ENCODE data around the gene MLXIP. TPM values are rescaled to one million over a fixed set of nuclear protein-coding genes. Genes with fewer than 3 reads are reported as not detected.

Gene MLXIP
- total and polyA plus RNA-seq, 2 of the 8 experiments (the other 6 are each of a cell fraction or from before 2014, with no cell fraction given) = 5.5 to 40.5 TPM

GRCh38 chr12:122172262-122172939, 93.8 kb downstream of the MLXIP start:
- H3K4me1 ChIP-seq (replicated peaks in 1 of 4; ENCODE audit: control insufficient read depth in 3 of 4, insufficient read depth in 4 of 4, low read length in 3 of 4) = no peaks in the 10 kb centered on the region
- no peak overlapping the region for H2AK5ac ChIP-seq (ENCODE audit: low read depth, low read length)
- H2BK20ac ChIP-seq (ENCODE audit: low read length) = no peak overlapping the region
- no peak overlapping the region for H2BK15ac ChIP-seq (ENCODE audit: low read length)
- no peak for FAIRE-seq
- 95% methylated on average over 17 of the region's 17 CpGs; no CpG with 5 or more reads in 1 of the 2 experiments for WGBS, 2 experiments (ENCODE audit: extremely low coverage in 1 of 2, insufficient coverage in 1 of 2, insufficient read length in 1 of 2, insufficient replicate concordance in 2 of 2, low coverage in 1 of 2, low lambda C conversion rate in 2 of 2, missing lambda C conversion rate in 1 of 2)
- H3K18ac ChIP-seq (ENCODE audit: extremely low read depth, low read length) = no peak overlapping the region
- no peak overlapping the region for H3K4me3 ChIP-seq (ENCODE audit: extremely low read depth in 1 of 4, insufficient read depth in 2 of 4, low read depth in 3 of 4, low read length in 4 of 4)
- H4K20me1 ChIP-seq (replicated peaks in 1 of 2; ENCODE audit: control insufficient read depth in 1 of 2, insufficient read depth in 2 of 2, low read length in 2 of 2) = no peaks in the 10 kb centered on the region
- no peak overlapping the region for H3K14ac ChIP-seq (ENCODE audit: insufficient read length)
- H3K27me3 ChIP-seq (replicated peaks in 1 of 4; ENCODE audit: control insufficient read depth in 3 of 4, extremely low read depth in 1 of 4, insufficient read depth in 3 of 4, low read length in 3 of 4) = peaks cover 0 to 3% (median 0%) of the 10 kb centered on the region in 4 experiments; a peak in 1 of 7 replicates
- no peaks in the 10 kb centered on the region for H3K9me3 ChIP-seq (ENCODE audit: insufficient read depth in 2 of 2, low read depth in 1 of 2, low read length in 1 of 2)
- no peak overlapping the region for H2BK12ac ChIP-seq (ENCODE audit: low read depth, low read length)
- no peak for DNase-seq (ENCODE audit: low read depth in 1 of 2, low spot score in 2 of 2)
- no peaks in the 10 kb centered on the region for H3K36me3 ChIP-seq (ENCODE audit: control insufficient read depth in 2 of 4, insufficient read depth in 4 of 4, low read length in 3 of 4)
- H3K79me1 ChIP-seq (ENCODE audit: low read depth, low read length) = no peaks in the 10 kb centered on the region
- no peaks in the 10 kb centered on the region for H3K79me2 ChIP-seq (ENCODE audit: control insufficient read depth in 1 of 2, insufficient read depth in 2 of 2, low read length in 2 of 2)
- H3K4ac ChIP-seq (replicated peaks; ENCODE audit: insufficient read length, low read depth, low read length) = no peak overlapping the region
- ChIA-PET CTCF (ENCODE audit: partially characterized antibody) (interaction anchor here (0.6 to 3.1 kb wide), 4 partner anchors 13 to 118 kb away, joined by 3 to 17 read pairs (median 4); no protein-coding TSS in a partner anchor), POLR2A (ENCODE audit: partially characterized antibody) (interaction anchor here (0.6 to 1.1 kb wide), 2 partner anchors 42 to 53 kb away, joined by 3 read pairs; no protein-coding TSS in a partner anchor)
- H2AFZ ChIP-seq (ENCODE audit: low read length) = no peak overlapping the region
- H3K23ac ChIP-seq (ENCODE audit: insufficient read length) = no peak overlapping the region
- H3K23me2 ChIP-seq (ENCODE audit: low read depth, low read length) = no peaks in the 10 kb centered on the region; the same call in 1 of the 2 replicates
- no peak overlapping the region for H3K4me2 ChIP-seq (ENCODE audit: insufficient read depth in 1 of 2, low read depth in 2 of 2, low read length in 2 of 2)
- no peak overlapping the region for H4K5ac ChIP-seq (ENCODE audit: insufficient read length, low read depth, low read length)
- no peak overlapping the region for H2BK5ac ChIP-seq (ENCODE audit: low read depth, low read length)
- H3K56ac ChIP-seq (replicated peaks; ENCODE audit: insufficient read length, low read depth, low read length) = no peak overlapping the region
- no peak overlapping the region for H4K91ac ChIP-seq (replicated peaks; ENCODE audit: insufficient read length, low read length)
- no peak overlapping the region for H3K27ac ChIP-seq (ENCODE audit: low read depth, low read length)
- H2BK120ac ChIP-seq (replicated peaks; ENCODE audit: low read depth, low read length) = no peak overlapping the region
- no peak overlapping the region for H4K8ac ChIP-seq (ENCODE audit: extremely low read depth, insufficient read depth, low read length)
- no peak overlapping the region; a peak in 1 of 7 replicates for H3K9ac ChIP-seq (replicated peaks in 1 of 4; ENCODE audit: extremely low read depth in 1 of 4, low read depth in 3 of 4, low read length in 3 of 4)
- TF ChIP-seq RXRA (IDR thresholded peaks at IDR 0.05; ENCODE audit: insufficient read depth, low read depth, low read length) (no peak), SP1 (IDR thresholded peaks at IDR 0.05; ENCODE audit: low read depth, low read length) (no peak), BRCA1 (IDR thresholded peaks at IDR 0.05; ENCODE audit: low read depth, low read length) (no peak), SIX5 (IDR thresholded peaks at IDR 0.05; ENCODE audit: low read depth, low read length) (no peak), RFX5 (IDR thresholded peaks at IDR 0.05; ENCODE audit: borderline replicate concordance, low read depth, low read length) (no peak), MAFK (IDR thresholded peaks at IDR 0.05; ENCODE audit: low read depth, low read length) (no peak), TCF12 (IDR thresholded peaks at IDR 0.05; ENCODE audit: low read depth, low read length) (no peak), CTBP2 (IDR thresholded peaks at IDR 0.05; ENCODE audit: borderline replicate concordance, insufficient read depth, insufficient read length, low read length) (no peak)
- TF ChIP-seq, protein P1, sequence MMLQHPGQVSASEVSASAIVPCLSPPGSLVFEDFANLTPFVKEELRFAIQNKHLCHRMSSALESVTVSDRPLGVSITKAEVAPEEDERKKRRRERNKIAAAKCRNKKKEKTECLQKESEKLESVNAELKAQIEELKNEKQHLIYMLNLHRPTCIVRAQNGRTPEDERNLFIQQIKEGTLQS (IDR thresholded peaks at IDR 0.05; ENCODE audit: insufficient read depth, low read depth, low read length) = no peak
- TF ChIP-seq, protein P2, sequence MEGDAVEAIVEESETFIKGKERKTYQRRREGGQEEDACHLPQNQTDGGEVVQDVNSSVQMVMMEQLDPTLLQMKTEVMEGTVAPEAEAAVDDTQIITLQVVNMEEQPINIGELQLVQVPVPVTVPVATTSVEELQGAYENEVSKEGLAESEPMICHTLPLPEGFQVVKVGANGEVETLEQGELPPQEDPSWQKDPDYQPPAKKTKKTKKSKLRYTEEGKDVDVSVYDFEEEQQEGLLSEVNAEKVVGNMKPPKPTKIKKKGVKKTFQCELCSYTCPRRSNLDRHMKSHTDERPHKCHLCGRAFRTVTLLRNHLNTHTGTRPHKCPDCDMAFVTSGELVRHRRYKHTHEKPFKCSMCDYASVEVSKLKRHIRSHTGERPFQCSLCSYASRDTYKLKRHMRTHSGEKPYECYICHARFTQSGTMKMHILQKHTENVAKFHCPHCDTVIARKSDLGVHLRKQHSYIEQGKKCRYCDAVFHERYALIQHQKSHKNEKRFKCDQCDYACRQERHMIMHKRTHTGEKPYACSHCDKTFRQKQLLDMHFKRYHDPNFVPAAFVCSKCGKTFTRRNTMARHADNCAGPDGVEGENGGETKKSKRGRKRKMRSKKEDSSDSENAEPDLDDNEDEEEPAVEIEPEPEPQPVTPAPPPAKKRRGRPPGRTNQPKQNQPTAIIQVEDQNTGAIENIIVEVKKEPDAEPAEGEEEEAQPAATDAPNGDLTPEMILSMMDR (IDR thresholded peaks at IDR 0.05; ENCODE audit: control extremely low read depth in 1 of 3, insufficient read depth in 1 of 3, low read depth in 1 of 3, low read length in 3 of 3) = no peak
